GM11168 (cell line): Measurements from ENCODE around the gene HNRNPA2B1.
"Not testable (repeated sequence)": the region's sequence is repeated elsewhere in the genome, so short reads cannot be mapped to it uniquely, and the experiment has no call there.

Source experiments
- in situ Hi-C: fragments of 300-500 bp; cut with MboI; formaldehyde crosslinking; loops from one replicate; pipeline ENCODE4 v1.12.0; 2022; ENCODE audit warnings: low sequenced_read_pairs; ENCODE audit not compliant: unreplicated experiment

Gene HNRNPA2B1

DNA sequence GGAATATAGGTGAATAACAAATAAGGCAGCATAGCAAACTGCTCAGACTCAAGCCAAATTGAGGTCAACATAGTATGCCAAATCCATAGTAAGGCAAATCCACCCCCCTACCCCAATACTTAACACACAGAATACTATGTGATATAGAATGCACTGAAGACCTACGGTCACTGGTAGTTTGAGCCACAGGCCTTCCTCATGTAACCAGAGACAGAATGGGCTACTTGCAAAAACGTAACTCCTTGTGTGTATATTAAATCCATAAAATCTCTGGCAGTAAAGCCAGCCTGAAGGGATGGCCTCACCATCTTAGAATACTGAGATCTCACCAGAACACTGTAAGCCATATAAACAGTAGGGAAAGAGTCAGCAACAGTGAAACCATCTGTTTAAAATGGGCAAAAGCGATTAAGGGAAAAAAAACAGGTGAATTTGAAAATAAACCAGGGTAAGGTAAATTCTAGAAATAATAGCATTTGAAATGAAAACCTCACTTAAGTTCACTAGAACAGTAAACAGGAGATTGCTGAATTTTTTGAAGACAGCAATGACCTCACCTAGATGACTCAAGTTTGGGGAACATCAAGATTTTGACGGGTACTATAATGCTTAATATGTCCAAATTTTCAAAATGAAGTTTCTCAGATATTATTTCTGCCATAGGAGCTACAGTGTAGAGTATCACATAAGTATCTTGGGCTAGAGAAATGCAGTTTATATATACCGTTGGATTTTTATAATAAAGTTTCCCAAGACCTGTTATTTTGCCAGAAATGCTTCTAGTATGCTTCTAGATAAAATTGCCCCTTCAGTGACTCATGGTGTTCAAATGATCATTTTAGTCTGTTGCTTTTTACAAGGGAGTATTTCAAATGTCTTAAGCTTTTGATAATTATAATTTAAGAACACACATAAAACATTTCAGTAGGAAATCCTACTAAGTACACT is 13.9 kb downstream of the HNRNPA2B1 start:
- in situ Hi-C loops: no loop called here

DNA sequence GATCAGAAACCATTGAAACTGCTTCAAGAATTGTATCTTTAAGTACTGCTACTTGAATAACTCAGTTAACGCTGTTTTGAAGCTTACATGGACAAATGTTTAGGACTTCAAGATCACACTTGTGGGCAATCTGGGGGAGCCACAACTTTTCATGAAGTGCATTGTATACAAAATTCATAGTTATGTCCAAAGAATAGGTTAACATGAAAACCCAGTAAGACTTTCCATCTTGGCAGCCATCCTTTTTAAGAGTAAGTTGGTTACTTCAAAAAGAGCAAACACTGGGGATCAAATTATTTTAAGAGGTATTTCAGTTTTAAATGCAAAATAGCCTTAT is 14.7 kb downstream of the HNRNPA2B1 start:
- in situ Hi-C loops: no loop called here

DNA sequence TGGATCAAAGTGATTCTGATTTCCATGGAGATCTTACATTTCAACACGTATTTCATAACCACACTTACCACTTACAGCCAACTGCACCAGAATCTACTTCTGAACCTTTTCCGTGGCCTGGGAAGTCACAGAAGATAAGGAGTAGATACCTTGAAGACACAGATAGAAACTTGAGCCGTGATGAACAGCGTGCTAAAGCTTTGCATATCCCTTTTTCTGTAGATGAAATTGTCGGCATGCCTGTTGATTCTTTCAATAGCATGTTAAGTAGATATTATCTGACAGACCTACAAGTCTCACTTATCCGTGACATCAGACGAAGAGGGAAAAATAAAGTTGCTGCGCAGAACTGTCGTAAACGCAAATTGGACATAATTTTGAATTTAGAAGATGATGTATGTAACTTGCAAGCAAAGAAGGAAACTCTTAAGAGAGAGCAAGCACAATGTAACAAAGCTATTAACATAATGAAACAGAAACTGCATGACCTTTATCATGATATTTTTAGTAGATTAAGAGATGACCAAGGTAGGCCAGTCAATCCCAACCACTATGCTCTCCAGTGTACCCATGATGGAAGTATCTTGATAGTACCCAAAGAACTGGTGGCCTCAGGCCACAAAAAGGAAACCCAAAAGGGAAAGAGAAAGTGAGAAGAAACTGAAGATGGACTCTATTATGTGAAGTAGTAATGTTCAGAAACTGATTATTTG is 15.3 kb downstream of the HNRNPA2B1 start:
- in situ Hi-C loops: no loop called here

DNA sequence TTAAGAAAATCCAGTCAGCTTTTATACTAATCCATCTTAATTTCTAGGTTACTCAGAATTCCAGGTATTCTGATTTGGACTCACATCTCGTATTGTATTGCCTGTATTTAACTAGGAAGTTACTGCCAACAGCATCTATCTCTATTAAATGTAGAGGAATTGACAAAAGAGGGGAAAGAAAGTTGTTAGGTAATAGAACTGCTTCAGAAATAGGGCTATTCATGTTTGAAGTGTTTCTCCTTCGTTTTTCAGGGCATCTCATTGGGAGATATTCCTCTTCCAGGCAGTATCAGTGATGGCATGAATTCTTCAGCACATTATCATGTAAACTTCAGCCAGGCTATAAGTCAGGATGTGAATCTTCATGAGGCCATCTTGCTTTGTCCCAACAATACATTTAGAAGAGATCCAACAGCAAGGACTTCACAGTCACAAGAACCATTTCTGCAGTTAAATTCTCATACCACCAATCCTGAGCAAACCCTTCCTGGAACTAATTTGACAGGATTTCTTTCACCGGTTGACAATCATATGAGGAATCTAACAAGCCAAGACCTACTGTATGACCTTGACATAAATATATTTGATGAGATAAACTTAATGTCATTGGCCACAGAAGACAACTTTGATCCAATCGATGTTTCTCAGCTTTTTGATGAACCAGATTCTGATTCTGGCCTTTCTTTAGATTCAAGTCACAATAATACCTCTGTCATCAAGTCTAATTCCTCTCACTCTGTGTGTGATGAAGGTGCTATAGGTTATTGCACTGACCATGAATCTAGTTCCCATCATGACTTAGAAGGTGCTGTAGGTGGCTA is 16.1 kb downstream of the HNRNPA2B1 start:
- in situ Hi-C loops: not testable (repeated sequence)

- in situ Hi-C loops: no loop called here
Measured at GRCh38 chr7:26183545-26184280, 16.8 kb downstream of the HNRNPA2B1 start.

- in situ Hi-C loops: no loop called here
Measured at GRCh38 chr7:26182706-26183105, 17.8 kb downstream of the HNRNPA2B1 start.

DNA sequence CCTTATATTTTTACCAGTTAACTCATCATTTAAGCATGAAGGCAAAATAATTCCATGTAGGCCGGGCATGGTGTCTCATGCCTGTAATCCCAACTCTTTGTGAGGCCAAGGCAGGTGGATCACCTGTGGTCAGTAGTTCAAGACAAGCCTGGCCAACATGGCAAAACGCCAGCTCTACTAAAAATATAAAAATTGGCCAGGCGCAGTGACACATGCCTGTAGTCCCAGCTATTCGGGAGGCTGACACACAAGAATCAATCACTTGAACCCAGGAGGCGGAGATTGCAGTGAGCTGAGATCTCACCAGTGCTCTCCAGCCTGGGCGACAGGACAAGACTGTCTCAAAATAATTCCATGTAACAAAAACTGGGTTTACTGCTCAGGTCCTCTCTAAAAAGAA is 18.3 kb downstream of the HNRNPA2B1 start:
- in situ Hi-C loops: no loop called here

DNA sequence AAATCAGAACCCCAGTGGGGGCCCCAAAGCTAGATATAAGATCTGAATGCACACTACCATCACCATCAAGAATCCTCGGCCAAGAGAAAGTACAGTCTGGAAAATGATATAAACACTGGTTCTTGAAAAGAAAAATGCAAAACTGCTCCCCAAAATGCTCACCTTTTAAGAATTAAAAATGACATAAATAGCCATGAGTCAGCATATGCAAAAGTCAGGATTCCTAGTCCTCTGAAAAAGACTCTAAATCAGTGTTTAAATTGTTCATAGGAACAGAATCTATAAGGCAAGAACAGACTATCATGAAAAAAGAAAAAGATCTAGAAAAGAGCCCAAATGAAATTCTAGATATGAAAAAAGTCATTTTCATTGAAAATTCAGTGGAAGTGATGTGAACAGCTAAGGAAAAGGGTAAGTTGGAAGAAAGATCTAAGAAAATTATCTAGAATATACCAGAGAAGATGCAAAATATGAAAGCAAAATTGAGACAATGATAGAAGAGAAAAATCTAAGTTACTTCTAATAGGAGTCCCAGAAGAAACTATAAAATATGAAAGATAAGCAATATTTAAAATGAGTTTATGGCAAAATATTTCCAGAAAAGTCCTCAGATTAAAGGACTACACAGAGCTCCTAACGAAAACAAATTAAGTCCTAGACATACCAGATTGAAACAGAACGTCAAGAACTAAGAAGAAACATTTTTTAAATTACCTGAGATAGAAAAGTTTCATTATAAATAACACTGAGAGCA is 18.9 kb downstream of the HNRNPA2B1 start:
- in situ Hi-C loops: no loop called here

DNA sequence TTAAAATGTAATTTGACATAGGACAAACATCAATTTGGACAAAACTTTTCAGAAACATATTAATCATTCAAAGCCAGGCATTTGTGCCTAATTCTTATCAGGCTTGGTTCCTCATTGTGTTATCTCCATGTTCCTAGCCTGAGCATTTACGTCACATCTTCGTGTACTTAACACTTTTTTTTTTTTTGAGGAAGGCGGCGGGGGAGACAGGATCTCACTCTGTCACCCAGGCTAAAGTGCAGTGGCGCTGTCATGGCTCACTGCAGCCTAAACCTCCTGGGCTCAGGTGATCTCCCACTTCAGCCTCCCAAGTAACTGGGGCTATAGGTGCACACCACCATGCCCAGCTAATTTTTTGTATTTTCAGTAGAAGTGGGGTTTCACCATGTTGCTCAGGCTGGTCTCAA is 19.8 kb downstream of the HNRNPA2B1 start:
- in situ Hi-C loops: no loop called here

GRCh38 chr7:26179826-26180497 is 20.6 kb downstream of the HNRNPA2B1 start:
- in situ Hi-C loops: no loop called here

GRCh38 chr7:26179422-26179821 is 21.1 kb downstream of the HNRNPA2B1 start:
- in situ Hi-C loops: no loop called here

DNA sequence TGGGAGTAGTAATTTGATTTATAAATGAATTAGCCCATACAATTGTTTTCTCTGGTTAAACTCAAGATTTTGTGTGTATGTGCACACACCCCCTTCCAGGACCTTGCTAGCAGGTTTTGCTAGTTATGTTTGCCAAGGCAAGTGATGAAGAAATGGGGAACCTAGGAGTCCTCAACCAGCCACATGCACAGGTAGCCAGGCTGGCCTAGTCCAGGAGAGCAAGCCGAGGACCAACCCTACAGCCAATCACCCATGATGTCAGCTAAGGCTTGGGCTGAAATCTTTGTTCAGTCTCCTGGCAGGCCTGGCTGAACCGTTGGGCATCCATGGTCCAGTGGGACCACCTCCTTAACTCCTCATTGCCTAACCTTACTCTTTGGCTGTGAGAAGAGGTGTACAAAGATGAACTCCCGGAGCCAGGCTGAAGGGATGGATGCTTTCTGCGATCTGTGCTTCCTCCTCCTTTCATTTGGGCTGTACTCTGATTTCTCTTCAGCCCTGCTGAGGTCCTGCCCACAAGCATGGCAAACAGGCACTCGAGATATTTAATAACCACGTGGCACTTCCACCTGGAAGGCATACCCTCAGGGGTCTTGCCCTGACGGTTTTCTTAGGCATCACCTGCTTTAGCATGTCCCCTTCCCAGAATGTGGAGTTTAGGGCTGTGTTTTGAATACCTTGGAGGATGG is 22.1 kb downstream of the HNRNPA2B1 start:
- in situ Hi-C loops: no loop called here

- in situ Hi-C loops: not testable (repeated sequence)
Measured at GRCh38 chr7:26177269-26177668, 23.3 kb downstream of the HNRNPA2B1 start.

DNA sequence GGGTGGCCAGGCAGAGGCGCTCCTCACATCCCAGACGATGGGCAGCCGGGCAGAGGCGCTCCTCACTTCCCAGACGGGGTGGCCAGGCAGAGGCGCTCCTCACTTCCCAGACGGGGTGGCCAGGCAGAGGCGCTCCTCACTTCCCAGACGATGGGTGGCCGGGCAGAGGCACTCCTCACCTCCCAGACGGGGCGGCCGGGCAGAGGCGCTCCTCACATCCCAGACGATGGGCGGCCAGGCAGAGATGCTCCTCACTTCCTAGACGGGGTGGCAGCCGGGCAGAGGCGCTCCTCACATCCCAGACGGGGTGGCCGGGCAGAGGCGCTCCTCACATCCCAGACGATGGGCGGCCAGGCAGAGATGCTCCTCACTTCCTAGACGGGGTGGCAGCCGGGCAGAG is 23.9 kb downstream of the HNRNPA2B1 start:
- in situ Hi-C loops: not testable (repeated sequence)

DNA sequence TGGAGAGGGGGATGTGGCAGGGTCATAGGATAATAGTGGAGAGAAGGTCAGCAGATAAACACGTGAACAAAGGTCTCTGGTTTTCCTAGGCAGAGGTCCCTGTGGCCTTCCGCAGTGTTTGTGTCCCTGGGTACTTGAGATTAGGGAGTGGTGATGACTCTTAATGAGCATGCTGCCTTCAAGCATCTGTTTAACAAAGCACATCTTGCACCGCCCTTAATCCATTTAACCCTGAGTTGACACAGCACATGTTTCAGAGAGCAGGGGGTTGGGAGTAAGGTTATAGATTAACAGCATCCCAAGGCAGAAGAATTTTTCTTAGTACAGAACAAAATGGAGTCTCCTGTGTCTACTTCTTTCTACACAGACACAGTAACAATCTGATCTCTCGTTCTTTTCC is 24.6 kb downstream of the HNRNPA2B1 start:
- in situ Hi-C loops: not testable (repeated sequence)

DNA sequence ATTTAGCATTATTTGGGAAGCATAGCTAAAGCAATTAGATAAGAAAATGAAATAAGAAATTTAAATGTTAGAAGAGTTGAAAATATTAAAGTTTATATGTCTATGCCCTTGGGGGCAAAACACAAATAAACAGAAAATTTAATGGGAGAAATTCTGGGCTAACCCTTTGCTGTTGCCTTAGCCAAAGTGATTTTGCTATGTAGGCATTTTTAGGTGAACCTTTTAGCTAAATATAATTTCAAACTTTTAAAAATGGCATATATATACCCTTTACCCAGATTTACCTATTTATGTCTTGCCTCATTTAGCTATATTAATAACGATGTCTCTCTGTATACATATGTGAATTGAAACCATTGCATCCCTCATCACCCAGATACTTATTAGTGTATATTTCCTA is 28.5 kb downstream of the HNRNPA2B1 start:
- in situ Hi-C loops: no loop called here

DNA sequence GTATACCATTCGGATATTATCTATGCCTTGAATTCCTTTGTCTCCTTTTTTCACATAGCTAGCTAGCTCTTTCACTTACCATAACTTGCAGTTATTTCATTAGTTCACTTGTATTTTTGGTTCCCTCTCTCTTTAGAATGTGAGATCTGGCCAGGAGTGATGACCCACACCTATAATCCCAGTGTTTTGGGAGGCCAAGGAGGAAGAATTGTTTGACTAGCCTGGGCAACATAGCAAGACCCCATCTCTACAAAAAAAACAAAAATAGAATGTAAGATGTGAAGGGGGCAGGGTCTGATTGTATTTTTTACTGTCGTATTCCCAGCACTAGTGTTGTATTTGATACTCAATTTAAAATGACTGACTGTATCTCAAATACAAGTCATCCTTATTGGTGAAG is 28.9 kb downstream of the HNRNPA2B1 start:
- in situ Hi-C loops: no loop called here

DNA sequence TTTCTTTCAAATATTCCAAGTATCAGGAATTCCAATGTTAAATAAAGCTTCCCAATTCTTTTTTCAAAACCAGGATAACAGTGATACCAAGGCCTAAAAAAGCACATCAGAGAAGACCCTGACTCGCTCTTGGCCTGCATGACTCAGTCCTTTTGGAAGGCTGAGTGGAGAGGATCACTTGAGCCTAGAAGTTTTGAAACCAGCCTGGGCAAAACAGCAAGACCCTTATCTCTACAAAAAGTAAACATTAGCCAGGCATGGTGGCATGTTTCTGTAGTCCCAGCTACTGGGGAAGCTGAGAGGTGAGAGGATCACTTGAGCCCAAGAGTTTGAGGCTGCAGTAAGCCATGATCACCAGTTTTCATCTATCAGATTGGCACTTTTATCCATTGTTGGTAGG is 29.9 kb downstream of the HNRNPA2B1 start:
- in situ Hi-C loops: no loop called here
